DND-41 (cell line): ENCODE data around the gene BMP5.

ENCODE experiments used
- EZH2 ChIP-seq: IDR thresholded peaks from 3 replicates; pipeline ENCODE4 v1.6.1; 2012; ENCODE audit warnings: borderline replicate concordance, low read depth, mild to moderate bottlenecking, moderate library complexity, low read length, inconsistent platforms; ENCODE audit not compliant: severe bottlenecking
- TF ChIP-seq, protein P1 (sequence below): IDR thresholded peaks from 2 replicates; pipeline ENCODE4 v1.5.1; 2012; ENCODE audit warnings: borderline replicate concordance, low read length, moderate library complexity, mild to moderate bottlenecking; ENCODE audit not compliant: poor library complexity, severe bottlenecking; ENCODE audit errors: extremely low read depth

DNA sequence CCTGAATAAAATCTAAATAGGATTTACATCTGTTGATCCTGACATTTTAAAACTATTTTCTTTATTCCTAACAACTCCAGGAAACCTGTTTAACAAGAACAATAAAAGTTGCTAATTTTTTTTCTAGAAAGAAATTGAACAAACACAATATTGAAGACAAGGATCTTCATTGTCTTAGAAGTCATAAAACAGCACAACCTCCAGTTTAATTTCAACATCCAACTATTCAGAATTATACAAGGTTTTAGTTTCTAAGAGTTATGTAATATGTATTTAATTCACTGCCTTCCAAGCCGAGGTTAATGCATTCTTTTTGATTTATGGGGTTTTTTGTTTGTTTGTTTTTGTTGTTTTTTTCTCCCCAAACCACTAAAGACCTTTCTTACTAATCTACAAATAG is 7.2 kb downstream of the BMP5 start:
- TF ChIP-seq, protein P1, sequence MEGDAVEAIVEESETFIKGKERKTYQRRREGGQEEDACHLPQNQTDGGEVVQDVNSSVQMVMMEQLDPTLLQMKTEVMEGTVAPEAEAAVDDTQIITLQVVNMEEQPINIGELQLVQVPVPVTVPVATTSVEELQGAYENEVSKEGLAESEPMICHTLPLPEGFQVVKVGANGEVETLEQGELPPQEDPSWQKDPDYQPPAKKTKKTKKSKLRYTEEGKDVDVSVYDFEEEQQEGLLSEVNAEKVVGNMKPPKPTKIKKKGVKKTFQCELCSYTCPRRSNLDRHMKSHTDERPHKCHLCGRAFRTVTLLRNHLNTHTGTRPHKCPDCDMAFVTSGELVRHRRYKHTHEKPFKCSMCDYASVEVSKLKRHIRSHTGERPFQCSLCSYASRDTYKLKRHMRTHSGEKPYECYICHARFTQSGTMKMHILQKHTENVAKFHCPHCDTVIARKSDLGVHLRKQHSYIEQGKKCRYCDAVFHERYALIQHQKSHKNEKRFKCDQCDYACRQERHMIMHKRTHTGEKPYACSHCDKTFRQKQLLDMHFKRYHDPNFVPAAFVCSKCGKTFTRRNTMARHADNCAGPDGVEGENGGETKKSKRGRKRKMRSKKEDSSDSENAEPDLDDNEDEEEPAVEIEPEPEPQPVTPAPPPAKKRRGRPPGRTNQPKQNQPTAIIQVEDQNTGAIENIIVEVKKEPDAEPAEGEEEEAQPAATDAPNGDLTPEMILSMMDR, result no peak
- no peak for TF ChIP-seq EZH2
